ENCODE data around the gene CFAP54.

DNA sequence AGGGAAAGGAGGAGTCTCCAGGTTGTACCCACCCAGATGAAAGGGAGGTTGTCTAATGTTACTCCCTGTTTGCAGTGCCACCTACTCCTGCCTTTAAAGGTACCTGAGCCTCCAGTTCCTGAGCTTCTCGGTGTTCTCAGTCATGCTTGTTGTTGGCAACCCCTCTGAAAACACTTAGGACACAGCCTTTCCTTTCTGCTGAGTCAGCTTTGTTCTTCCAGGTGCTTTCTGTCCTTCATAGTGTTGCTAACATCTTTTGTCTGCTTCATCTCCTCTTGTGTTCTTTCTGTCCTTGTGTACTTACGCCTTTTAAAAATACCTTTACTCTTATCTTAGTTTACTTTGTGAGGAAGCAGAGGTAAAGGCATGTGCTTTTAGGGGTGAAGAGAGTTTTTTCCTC, 320.7 kb downstream of the CFAP54 start:
- TF ChIP-seq, protein P1, sequence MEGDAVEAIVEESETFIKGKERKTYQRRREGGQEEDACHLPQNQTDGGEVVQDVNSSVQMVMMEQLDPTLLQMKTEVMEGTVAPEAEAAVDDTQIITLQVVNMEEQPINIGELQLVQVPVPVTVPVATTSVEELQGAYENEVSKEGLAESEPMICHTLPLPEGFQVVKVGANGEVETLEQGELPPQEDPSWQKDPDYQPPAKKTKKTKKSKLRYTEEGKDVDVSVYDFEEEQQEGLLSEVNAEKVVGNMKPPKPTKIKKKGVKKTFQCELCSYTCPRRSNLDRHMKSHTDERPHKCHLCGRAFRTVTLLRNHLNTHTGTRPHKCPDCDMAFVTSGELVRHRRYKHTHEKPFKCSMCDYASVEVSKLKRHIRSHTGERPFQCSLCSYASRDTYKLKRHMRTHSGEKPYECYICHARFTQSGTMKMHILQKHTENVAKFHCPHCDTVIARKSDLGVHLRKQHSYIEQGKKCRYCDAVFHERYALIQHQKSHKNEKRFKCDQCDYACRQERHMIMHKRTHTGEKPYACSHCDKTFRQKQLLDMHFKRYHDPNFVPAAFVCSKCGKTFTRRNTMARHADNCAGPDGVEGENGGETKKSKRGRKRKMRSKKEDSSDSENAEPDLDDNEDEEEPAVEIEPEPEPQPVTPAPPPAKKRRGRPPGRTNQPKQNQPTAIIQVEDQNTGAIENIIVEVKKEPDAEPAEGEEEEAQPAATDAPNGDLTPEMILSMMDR (conservative IDR thresholded peaks at IDR 0.05; ENCODE audit: low read depth in 2 of 2) = no peak
- TF ChIP-seq, protein P2, sequence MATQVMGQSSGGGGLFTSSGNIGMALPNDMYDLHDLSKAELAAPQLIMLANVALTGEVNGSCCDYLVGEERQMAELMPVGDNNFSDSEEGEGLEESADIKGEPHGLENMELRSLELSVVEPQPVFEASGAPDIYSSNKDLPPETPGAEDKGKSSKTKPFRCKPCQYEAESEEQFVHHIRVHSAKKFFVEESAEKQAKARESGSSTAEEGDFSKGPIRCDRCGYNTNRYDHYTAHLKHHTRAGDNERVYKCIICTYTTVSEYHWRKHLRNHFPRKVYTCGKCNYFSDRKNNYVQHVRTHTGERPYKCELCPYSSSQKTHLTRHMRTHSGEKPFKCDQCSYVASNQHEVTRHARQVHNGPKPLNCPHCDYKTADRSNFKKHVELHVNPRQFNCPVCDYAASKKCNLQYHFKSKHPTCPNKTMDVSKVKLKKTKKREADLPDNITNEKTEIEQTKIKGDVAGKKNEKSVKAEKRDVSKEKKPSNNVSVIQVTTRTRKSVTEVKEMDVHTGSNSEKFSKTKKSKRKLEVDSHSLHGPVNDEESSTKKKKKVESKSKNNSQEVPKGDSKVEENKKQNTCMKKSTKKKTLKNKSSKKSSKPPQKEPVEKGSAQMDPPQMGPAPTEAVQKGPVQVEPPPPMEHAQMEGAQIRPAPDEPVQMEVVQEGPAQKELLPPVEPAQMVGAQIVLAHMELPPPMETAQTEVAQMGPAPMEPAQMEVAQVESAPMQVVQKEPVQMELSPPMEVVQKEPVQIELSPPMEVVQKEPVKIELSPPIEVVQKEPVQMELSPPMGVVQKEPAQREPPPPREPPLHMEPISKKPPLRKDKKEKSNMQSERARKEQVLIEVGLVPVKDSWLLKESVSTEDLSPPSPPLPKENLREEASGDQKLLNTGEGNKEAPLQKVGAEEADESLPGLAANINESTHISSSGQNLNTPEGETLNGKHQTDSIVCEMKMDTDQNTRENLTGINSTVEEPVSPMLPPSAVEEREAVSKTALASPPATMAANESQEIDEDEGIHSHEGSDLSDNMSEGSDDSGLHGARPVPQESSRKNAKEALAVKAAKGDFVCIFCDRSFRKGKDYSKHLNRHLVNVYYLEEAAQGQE (IDR thresholded peaks at IDR 0.05; ENCODE audit: unreplicated experiment) = no peak
- no peak for TF ChIP-seq POLR2AphosphoS5 (IDR thresholded peaks at IDR 0.05; ENCODE audit: low read depth)
